ENCODE data around the gene ZNF12. TPM values are rescaled to one million over a fixed set of nuclear protein-coding genes. Genes with fewer than 3 reads are reported as not detected.

The ZNF12 gene
- total RNA-seq, 1 donor from 2014 or later = 21.1 TPM

DNA sequence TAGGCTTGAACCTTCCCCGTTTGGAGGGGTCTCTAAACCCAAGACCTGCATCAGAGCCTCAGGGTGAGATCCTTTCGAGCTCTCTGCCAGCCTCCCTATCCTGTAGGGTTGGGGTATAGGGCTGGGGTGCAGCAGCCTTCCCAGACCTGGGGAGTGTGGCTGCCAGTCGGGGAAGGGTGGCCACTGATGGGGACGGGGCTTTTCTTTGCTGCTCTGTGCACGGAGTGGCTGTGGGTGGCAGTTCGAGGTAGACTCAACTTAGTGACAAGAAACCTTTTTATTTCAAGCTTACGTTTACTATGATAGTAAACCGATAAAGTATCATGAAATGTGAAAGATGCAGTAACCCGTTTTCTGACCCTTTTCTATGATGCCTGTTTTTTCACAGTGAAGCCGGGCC, 56.7 kb downstream of the ZNF12 start:
- TF ChIP-seq, protein P1, sequence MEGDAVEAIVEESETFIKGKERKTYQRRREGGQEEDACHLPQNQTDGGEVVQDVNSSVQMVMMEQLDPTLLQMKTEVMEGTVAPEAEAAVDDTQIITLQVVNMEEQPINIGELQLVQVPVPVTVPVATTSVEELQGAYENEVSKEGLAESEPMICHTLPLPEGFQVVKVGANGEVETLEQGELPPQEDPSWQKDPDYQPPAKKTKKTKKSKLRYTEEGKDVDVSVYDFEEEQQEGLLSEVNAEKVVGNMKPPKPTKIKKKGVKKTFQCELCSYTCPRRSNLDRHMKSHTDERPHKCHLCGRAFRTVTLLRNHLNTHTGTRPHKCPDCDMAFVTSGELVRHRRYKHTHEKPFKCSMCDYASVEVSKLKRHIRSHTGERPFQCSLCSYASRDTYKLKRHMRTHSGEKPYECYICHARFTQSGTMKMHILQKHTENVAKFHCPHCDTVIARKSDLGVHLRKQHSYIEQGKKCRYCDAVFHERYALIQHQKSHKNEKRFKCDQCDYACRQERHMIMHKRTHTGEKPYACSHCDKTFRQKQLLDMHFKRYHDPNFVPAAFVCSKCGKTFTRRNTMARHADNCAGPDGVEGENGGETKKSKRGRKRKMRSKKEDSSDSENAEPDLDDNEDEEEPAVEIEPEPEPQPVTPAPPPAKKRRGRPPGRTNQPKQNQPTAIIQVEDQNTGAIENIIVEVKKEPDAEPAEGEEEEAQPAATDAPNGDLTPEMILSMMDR (IDR thresholded peaks at IDR 0.05; ENCODE audit: insufficient read depth, low read depth, low read length) = no peak
- TF ChIP-seq EZH2 (IDR thresholded peaks at IDR 0.05; ENCODE audit: insufficient read depth, low read length) = no peak
- Mint-ChIP-seq H3K9me3 (ENCODE audit: unreplicated experiment) (peaks cover 14% of the 10 kb centered on the region), H3K27ac (ENCODE audit: unreplicated experiment) (no peak overlapping the region), H3K27me3 (ENCODE audit: low read depth, unreplicated experiment) (no peaks in the 10 kb centered on the region), H3K4me3 (ENCODE audit: unreplicated experiment) (no peak overlapping the region), H3K4me1 (ENCODE audit: low read depth, unreplicated experiment) (no peaks in the 10 kb centered on the region), H3K36me3 (ENCODE audit: low read depth, unreplicated experiment) (peaks cover 33% of the 10 kb centered on the region)
- FAIRE-seq (no peak), DNase-seq (ENCODE audit: low read depth) (no peak)
- H4K20me1 ChIP-seq (ENCODE audit: insufficient read depth, low read length) = peaks cover 49% of the 10 kb centered on the region
- H3K9me3 ChIP-seq (ENCODE audit: insufficient read depth, low read depth, low read length) = peaks cover 4% of the 10 kb centered on the region
- H3K27ac ChIP-seq (ENCODE audit: low read depth, low read length) = no peak overlapping the region
- H3K36me3 ChIP-seq (ENCODE audit: insufficient read depth, low read length) = no peaks in the 10 kb centered on the region
- H3K4me3 ChIP-seq (ENCODE audit: insufficient read depth, low read depth, low read length) = no peak overlapping the region
- peaks cover 27% of the 10 kb centered on the region for H3K79me2 ChIP-seq (ENCODE audit: insufficient read depth, low read length)
- H3K9ac ChIP-seq (ENCODE audit: low read length) = no peak overlapping the region
- H2AFZ ChIP-seq (ENCODE audit: low read depth, low read length) = no peak overlapping the region
- H3K4me2 ChIP-seq (ENCODE audit: low read length) = no peak overlapping the region
- H3K27me3 ChIP-seq (ENCODE audit: insufficient read depth, low read length) = no peaks in the 10 kb centered on the region
- no peaks in the 10 kb centered on the region for H3K4me1 ChIP-seq (ENCODE audit: insufficient read depth, low read length)

DNA sequence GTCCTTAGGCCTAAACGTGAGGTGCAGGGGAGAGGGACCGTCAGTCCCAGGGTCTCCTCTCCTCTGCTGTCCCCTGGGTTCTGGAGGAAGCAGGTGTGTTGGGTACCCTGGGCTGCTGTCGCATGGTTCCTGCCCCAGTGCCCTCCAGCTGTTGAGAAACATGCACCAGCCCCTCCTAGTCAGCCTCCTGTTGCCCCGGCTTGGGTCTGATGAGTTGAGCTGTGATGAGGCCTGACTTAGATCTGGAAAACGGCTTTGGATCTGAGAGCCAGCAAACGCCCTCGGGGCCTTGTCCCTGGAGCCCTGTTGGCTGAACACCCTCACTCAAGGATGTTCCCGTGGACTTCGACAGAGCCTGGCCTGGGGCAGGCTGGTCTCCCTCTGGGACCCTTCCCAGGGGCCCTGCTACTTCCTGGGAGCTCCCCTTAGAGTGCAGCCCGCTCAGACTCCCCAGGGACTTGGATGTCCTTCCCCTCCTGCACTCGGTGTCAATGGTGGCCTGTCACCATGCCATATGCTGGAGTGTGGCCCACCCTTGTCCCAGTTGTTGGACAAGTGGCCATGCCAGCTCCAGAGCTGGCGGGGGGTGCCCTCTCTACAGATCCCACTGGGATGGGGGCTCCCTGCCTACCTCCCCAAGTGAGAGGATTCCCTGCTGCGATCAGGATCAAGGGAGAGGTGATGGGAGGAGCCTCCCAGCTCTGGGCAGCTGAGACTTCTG, 57.3 kb downstream of the ZNF12 start:
- Histone ChIP-seq H3K4me2 (ENCODE audit: low read length) (no peak overlapping the region), H3K79me2 (ENCODE audit: insufficient read depth, low read length) (peaks cover 27% of the 10 kb centered on the region), H3K4me3 (ENCODE audit: insufficient read depth, low read depth, low read length) (no peak overlapping the region), H4K20me1 (ENCODE audit: insufficient read depth, low read length) (peaks cover 49% of the 10 kb centered on the region), H3K36me3 (ENCODE audit: insufficient read depth, low read length) (peaks cover 4% of the 10 kb centered on the region), H3K9me3 (ENCODE audit: insufficient read depth, low read depth, low read length) (peaks cover 4% of the 10 kb centered on the region), H3K27me3 (ENCODE audit: insufficient read depth, low read length) (no peaks in the 10 kb centered on the region), H3K27ac (ENCODE audit: low read depth, low read length) (no peak overlapping the region), H3K9ac (ENCODE audit: low read length) (no peak overlapping the region), H3K4me1 (ENCODE audit: insufficient read depth, low read length) (no peaks in the 10 kb centered on the region), H2AFZ (ENCODE audit: low read depth, low read length) (no peak overlapping the region)
- TF ChIP-seq EZH2 (IDR thresholded peaks at IDR 0.05; ENCODE audit: insufficient read depth, low read length) = no peak
- TF ChIP-seq, protein P1 (IDR thresholded peaks at IDR 0.05; ENCODE audit: insufficient read depth, low read depth, low read length) = no peak
- Mint-ChIP-seq H3K9me3 (ENCODE audit: unreplicated experiment) (peaks cover 10% of the 10 kb centered on the region), H3K4me3 (ENCODE audit: unreplicated experiment) (no peak overlapping the region), H3K27me3 (ENCODE audit: low read depth, unreplicated experiment) (no peaks in the 10 kb centered on the region), H3K4me1 (ENCODE audit: low read depth, unreplicated experiment) (no peaks in the 10 kb centered on the region), H3K36me3 (ENCODE audit: low read depth, unreplicated experiment) (peaks cover 28% of the 10 kb centered on the region), H3K27ac (ENCODE audit: unreplicated experiment) (no peak overlapping the region)
- no peak for FAIRE-seq
- no peak for DNase-seq (ENCODE audit: low read depth)

DNA sequence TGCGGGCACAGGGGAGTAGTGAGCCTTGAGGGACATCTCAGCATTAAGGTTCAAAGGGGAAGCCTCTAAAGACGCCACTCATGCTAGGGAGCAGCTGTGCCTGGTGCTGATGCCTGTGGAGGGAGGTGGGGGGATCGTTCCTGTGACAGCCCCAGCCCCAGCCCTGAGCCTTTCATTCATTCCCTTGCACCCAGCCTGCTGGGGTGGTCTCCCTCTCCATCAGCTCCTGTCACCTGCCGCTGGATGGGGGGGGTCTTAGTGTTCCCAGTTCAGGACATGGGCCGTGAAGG, 58.0 kb downstream of the ZNF12 start:
- peaks cover 4% of the 10 kb centered on the region for H3K36me3 ChIP-seq (ENCODE audit: insufficient read depth, low read length)
- no peak overlapping the region for H3K27ac Mint-ChIP-seq (ENCODE audit: unreplicated experiment)
- no peak overlapping the region for H3K4me3 Mint-ChIP-seq (ENCODE audit: unreplicated experiment)
- H4K20me1 ChIP-seq (ENCODE audit: insufficient read depth, low read length) = peaks cover 49% of the 10 kb centered on the region
- no peak overlapping the region for H2AFZ ChIP-seq (ENCODE audit: low read depth, low read length)
- DNase-seq (ENCODE audit: low read depth) (no peak), FAIRE-seq (no peak)
- H3K9me3 Mint-ChIP-seq (ENCODE audit: unreplicated experiment) = peaks cover 10% of the 10 kb centered on the region
- TF ChIP-seq EZH2 (IDR thresholded peaks at IDR 0.05; ENCODE audit: insufficient read depth, low read length) = no peak
- TF ChIP-seq, protein P1 (IDR thresholded peaks at IDR 0.05; ENCODE audit: insufficient read depth, low read depth, low read length) = no peak
- H3K4me3 ChIP-seq (ENCODE audit: insufficient read depth, low read depth, low read length) = no peak overlapping the region
- no peaks in the 10 kb centered on the region for H3K4me1 ChIP-seq (ENCODE audit: insufficient read depth, low read length)
- peaks cover 27% of the 10 kb centered on the region for H3K79me2 ChIP-seq (ENCODE audit: insufficient read depth, low read length)
- H3K36me3 Mint-ChIP-seq (ENCODE audit: low read depth, unreplicated experiment) = peaks cover 31% of the 10 kb centered on the region
- no peak overlapping the region for H3K4me2 ChIP-seq (ENCODE audit: low read length)
- H3K27me3 ChIP-seq (ENCODE audit: insufficient read depth, low read length) = no peaks in the 10 kb centered on the region
- H3K9me3 ChIP-seq (ENCODE audit: insufficient read depth, low read depth, low read length) = peaks cover 4% of the 10 kb centered on the region
- H3K27me3 Mint-ChIP-seq (ENCODE audit: low read depth, unreplicated experiment) = no peaks in the 10 kb centered on the region
- no peak overlapping the region for H3K27ac ChIP-seq (ENCODE audit: low read depth, low read length)
- no peaks in the 10 kb centered on the region for H3K4me1 Mint-ChIP-seq (ENCODE audit: low read depth, unreplicated experiment)
- no peak overlapping the region for H3K9ac ChIP-seq (ENCODE audit: low read length)
